NCI-H146 (cell line): ENCODE data around the gene TLCD5.

Experiments used
- DNase-seq: peaks from one replicate; lab custom pipeline; 2025; lab: John Stamatoyannopoulos, UW

TLCD5 gene

GRCh38 chr11:120337355-120338106 lies 12.4 kb downstream of the TLCD5 start:
- DNase-seq: no peak

- DNase-seq: no peak
Observed at GRCh38 chr11:120338107-120338933, 13.2 kb downstream of the TLCD5 start.

- DNase-seq: no peak
Observed at GRCh38 chr11:120339394-120339890, 14.3 kb downstream of the TLCD5 start.

GRCh38 chr11:120340529-120340928 lies 15.4 kb downstream of the TLCD5 start:
- no peak for DNase-seq

GRCh38 chr11:120342226-120342625 lies 17.1 kb downstream of the TLCD5 start:
- no peak for DNase-seq

GRCh38 chr11:120342678-120343077 lies 17.6 kb downstream of the TLCD5 start:
- no peak for DNase-seq

GRCh38 chr11:120343429-120343828 lies 18.3 kb downstream of the TLCD5 start:
- DNase-seq: no peak

GRCh38 chr11:120344302-120345004 lies 19.4 kb downstream of the TLCD5 start:
- no peak for DNase-seq

GRCh38 chr11:120346233-120346632 lies 21.1 kb downstream of the TLCD5 start:
- no peak for DNase-seq

- DNase-seq: no peak
Observed at GRCh38 chr11:120350637-120351036, 25.5 kb downstream of the TLCD5 start.

GRCh38 chr11:120352405-120352804 lies 27.3 kb downstream of the TLCD5 start:
- no peak for DNase-seq

- DNase-seq: no peak
Observed at GRCh38 chr11:120354068-120354467, 29.0 kb downstream of the TLCD5 start.

- DNase-seq: no peak
Observed at GRCh38 chr11:120354779-120355178, 29.7 kb downstream of the TLCD5 start.

GRCh38 chr11:120357620-120358019 lies 32.5 kb downstream of the TLCD5 start:
- DNase-seq: no peak

- no peak for DNase-seq
Observed at GRCh38 chr11:120358729-120359128, 33.6 kb downstream of the TLCD5 start.

GRCh38 chr11:120363436-120363835 lies 38.3 kb downstream of the TLCD5 start:
- DNase-seq: no peak

- DNase-seq: no peak
Observed at GRCh38 chr11:120365512-120365911, 40.4 kb downstream of the TLCD5 start.

GRCh38 chr11:120372296-120372695 lies 47.2 kb downstream of the TLCD5 start:
- no peak for DNase-seq

- no peak for DNase-seq
Observed at GRCh38 chr11:120375076-120375475, 50.0 kb downstream of the TLCD5 start.

- no peak for DNase-seq
Observed at GRCh38 chr11:120376547-120377182, 51.6 kb downstream of the TLCD5 start.

GRCh38 chr11:120378474-120378873 lies 53.4 kb downstream of the TLCD5 start:
- DNase-seq: no peak

- DNase-seq: no peak
Observed at GRCh38 chr11:120381401-120381800, 56.3 kb downstream of the TLCD5 start.
